ENCODE data around the gene KAT6B. TPM values are rescaled to one million over a fixed set of nuclear protein-coding genes. Genes with fewer than 3 reads are reported as not detected.

The KAT6B gene
- total RNA-seq, 1 donor from 2014 or later: 15.6 TPM

GRCh38 chr10:74977072-74977471 lies 150.7 kb downstream of the KAT6B start:
- no peak for DNase-seq (ENCODE audit: extremely low read depth, low read depth, low spot score)

GRCh38 chr10:74977913-74978847 lies 151.8 kb downstream of the KAT6B start:
- no peak for DNase-seq (ENCODE audit: extremely low read depth, low read depth, low spot score)

GRCh38 chr10:74981831-74982633 lies 155.6 kb downstream of the KAT6B start:
- DNase-seq (ENCODE audit: extremely low read depth, low read depth, low spot score): no peak

- DNase-seq (ENCODE audit: extremely low read depth, low read depth, low spot score): no peak
These were observed 156.2 kb downstream of the KAT6B start for GRCh38 chr10:74982634-74982982.

- no peak for DNase-seq (ENCODE audit: extremely low read depth, low read depth, low spot score)
These were observed 157.0 kb downstream of the KAT6B start for GRCh38 chr10:74983383-74983782.

GRCh38 chr10:74987339-74988053 lies 161.1 kb downstream of the KAT6B start:
- no peak for DNase-seq (ENCODE audit: extremely low read depth, low read depth, low spot score)

GRCh38 chr10:74988054-74988775 lies 161.8 kb downstream of the KAT6B start:
- DNase-seq (ENCODE audit: extremely low read depth, low read depth, low spot score): no peak

- DNase-seq (ENCODE audit: extremely low read depth, low read depth, low spot score): no peak
These were observed 162.6 kb downstream of the KAT6B start for GRCh38 chr10:74988832-74989561.

- DNase-seq (ENCODE audit: extremely low read depth, low read depth, low spot score): peak; percentile 4
These were observed 165.0 kb downstream of the KAT6B start for GRCh38 chr10:74991435-74991834.

- DNase-seq (ENCODE audit: extremely low read depth, low read depth, low spot score): no peak
These were observed 165.7 kb downstream of the KAT6B start for GRCh38 chr10:74992068-74992467.

GRCh38 chr10:74993649-74994048 lies 167.2 kb downstream of the KAT6B start:
- DNase-seq (ENCODE audit: extremely low read depth, low read depth, low spot score): no peak

GRCh38 chr10:74994854-74995253 lies 168.5 kb downstream of the KAT6B start:
- DNase-seq (ENCODE audit: extremely low read depth, low read depth, low spot score): no peak

GRCh38 chr10:74995806-74996205 lies 169.4 kb downstream of the KAT6B start:
- no peak for DNase-seq (ENCODE audit: extremely low read depth, low read depth, low spot score)

GRCh38 chr10:74997163-74997562 lies 170.8 kb downstream of the KAT6B start:
- DNase-seq (ENCODE audit: extremely low read depth, low read depth, low spot score): no peak

- DNase-seq (ENCODE audit: extremely low read depth, low read depth, low spot score): no peak
These were observed 174.4 kb downstream of the KAT6B start for GRCh38 chr10:75000748-75001321.

- no peak for DNase-seq (ENCODE audit: extremely low read depth, low read depth, low spot score)
These were observed 175.4 kb downstream of the KAT6B start for GRCh38 chr10:75001715-75002350.

GRCh38 chr10:75002351-75002725 lies 175.9 kb downstream of the KAT6B start:
- DNase-seq (ENCODE audit: extremely low read depth, low read depth, low spot score): no peak

GRCh38 chr10:75002967-75003594 lies 176.7 kb downstream of the KAT6B start:
- no peak for DNase-seq (ENCODE audit: extremely low read depth, low read depth, low spot score)

GRCh38 chr10:75003891-75004290 lies 177.5 kb downstream of the KAT6B start:
- no peak for DNase-seq (ENCODE audit: extremely low read depth, low read depth, low spot score)

Measured in glomerular endothelial cell (primary cell).